T-helper 1 cell treated with Interleukin-12 subunit alpha and Interleukin-12 subunit beta and Interleukin-4 antibody, amounts not matched to agents 30 μg/mL and 1 μg/mL, for 36 hours (primary cell): ENCODE results near the gene PARP8.
A peak's percentile ranks its signal among the peaks of the same experiment; 100 is the strongest.
"Not testable (repeated sequence)": the region's sequence is repeated elsewhere in the genome, so short reads cannot be mapped to it uniquely, and the experiment has no call there.

Source experiments
- H3K27ac Mint-ChIP-seq: one replicate; pipeline ENCODE4 v1.8.0; 2021; ENCODE audit warnings: mild to moderate bottlenecking, mixed read lengths
- H3K27me3 Mint-ChIP-seq: one replicate; pipeline ENCODE4 v1.8.0; 2021; ENCODE audit warnings: low read depth, mixed read lengths
- H3K36me3 Mint-ChIP-seq: one replicate; pipeline ENCODE4 v1.8.0; 2021; ENCODE audit warnings: low read depth, mixed read lengths
- H3K4me1 Mint-ChIP-seq: one replicate; pipeline ENCODE4 v1.8.0; 2021; ENCODE audit warnings: low read depth, mixed read lengths
- H3K4me3 Mint-ChIP-seq: one replicate; pipeline ENCODE4 v1.8.0; 2021; ENCODE audit warnings: mild to moderate bottlenecking, moderate library complexity, mixed read lengths
- H3K9me3 Mint-ChIP-seq: one replicate; pipeline ENCODE4 v1.8.0; 2021; ENCODE audit warnings: mixed read lengths

Gene PARP8

DNA sequence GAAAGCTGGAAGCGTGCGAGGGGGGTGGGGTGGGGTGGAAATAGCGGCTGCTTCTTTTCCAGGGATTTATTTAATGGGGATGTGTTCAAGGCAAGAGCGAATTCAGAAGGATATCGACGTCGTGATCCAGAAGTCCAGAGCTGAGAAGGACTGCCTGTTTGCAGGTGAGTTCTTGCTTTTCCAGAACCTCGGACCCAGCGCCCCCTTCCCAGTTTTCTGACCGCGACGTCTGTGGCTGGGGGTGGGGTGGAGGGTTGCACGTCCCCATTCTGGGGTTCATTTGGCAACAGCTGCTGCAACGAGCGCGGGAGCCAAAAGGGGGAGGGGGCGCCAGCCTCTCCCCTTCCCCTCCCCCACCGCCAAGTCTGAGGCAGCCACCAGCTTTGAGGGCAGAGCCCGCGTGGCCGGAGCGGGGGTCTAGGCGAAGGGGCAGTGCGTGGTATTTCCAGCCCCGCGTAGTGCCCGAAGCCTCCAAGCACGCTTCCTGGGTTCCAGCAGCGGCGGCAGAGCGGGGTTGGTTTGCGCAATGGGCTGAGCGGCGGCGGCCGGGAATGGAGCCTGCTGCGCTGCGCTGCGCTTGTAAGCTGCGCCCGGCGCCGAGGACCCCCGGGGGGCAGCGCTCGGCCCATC is 701 bp downstream of the PARP8 start:
- H3K27me3 Mint-ChIP-seq: no peaks in the 10 kb centered on the region
- peak overlapping the region; percentile 95 for H3K4me3 Mint-ChIP-seq
- H3K4me1 Mint-ChIP-seq: peaks cover 44% of the 10 kb centered on the region
- H3K27ac Mint-ChIP-seq: peak overlapping the region; percentile 98
- H3K36me3 Mint-ChIP-seq: peaks cover 25% of the 10 kb centered on the region
- H3K9me3 Mint-ChIP-seq: no peaks in the 10 kb centered on the region

DNA sequence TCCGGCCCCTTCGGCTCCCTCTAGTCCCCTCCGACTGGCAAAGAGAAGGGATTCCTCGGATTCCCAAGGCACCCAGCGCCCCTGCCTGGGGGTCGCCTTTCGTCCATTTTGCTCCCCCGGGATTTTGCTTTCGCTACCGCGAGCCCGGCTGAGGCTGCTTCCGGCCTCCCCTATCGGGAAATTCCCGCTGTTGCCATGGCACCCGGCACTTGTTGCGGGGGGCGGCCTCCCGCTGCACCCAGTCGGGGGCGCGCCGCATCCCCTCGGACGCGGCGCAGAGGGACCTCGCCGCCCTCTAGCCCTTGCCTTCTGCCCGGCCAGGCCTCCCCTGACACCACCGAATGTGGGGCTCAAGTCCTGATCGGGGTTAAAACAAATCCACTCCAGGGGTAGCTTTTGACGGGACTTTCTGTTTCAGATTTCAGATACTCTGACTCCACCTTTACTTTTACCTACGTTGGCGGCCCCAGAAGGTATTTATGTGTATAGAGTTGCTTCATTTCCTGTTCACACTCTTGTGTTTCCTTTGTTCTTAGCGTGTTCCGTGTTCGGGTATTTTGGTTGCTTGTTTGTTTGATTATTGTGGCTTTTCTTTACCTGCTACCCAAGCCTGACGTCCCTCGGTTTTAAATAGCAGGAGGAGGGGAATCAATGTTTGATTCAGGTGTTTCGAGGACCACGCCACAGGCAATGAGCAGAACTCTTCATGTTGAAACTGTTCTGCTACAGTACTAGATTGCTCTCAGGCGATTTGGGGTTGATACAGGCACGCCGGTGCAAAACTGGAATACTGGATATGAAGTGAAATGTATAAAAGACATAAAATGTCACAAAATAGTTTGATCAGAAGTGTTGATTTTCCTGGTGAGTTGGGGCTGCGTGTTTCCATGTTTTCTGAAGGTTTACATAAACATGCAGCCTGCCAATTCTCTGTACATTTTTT is 1.5 kb downstream of the PARP8 start:
- H3K27me3 Mint-ChIP-seq: no peaks in the 10 kb centered on the region
- peaks cover 50% of the 10 kb centered on the region for H3K4me1 Mint-ChIP-seq
- H3K9me3 Mint-ChIP-seq: no peaks in the 10 kb centered on the region
- peaks cover 32% of the 10 kb centered on the region for H3K36me3 Mint-ChIP-seq
- H3K4me3 Mint-ChIP-seq: peak overlapping the region; percentile 95
- peak overlapping the region; percentile 98 for H3K27ac Mint-ChIP-seq

DNA sequence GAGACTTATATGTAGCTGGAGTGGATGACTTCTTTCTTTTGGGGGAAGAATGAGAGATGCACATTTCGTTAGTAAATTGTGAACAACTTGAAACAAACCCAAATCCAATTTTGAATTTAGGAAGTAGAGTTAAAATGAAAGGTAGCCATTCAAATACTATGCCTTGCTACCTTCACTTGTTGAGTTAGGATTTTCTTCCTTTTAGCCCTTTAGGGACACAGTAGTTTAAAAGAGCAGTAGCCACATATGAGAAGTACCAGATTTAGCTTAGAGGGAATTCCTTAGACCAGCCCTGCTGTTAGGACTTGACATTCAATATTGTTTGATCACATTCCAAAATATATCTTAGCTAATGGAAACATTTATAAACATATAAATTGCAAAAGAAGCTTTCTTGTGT is 2.2 kb downstream of the PARP8 start:
- peak overlapping the region; percentile 98 for H3K27ac Mint-ChIP-seq
- not testable (repeated sequence) for H3K9me3 Mint-ChIP-seq, H3K27me3 Mint-ChIP-seq
- peaks cover 51% of the 10 kb centered on the region for H3K4me1 Mint-ChIP-seq
- peaks cover 34% of the 10 kb centered on the region for H3K36me3 Mint-ChIP-seq
- peak overlapping the region; percentile 95 for H3K4me3 Mint-ChIP-seq

DNA sequence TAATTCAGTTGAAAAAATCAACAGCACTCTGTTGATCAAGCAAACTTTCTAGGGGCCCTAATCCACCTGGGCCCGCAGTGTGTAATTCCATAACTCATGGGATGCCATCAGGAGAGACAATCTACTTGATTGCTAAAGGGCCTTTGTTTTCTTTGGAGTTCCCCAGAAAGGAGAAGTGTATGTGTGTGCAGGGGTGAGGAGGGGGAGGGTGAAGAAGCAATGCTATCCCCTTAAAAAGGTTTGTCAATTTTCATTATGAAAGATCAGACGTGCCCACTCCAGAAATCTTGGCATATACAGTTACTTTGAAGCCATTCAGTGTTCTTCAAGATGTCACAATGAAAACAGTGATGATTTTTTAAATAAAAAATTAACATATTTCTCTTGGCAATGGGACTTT is 6.2 kb downstream of the PARP8 start:
- H3K27me3 Mint-ChIP-seq: no peaks in the 10 kb centered on the region
- peaks cover 46% of the 10 kb centered on the region for H3K36me3 Mint-ChIP-seq
- peaks cover 55% of the 10 kb centered on the region for H3K4me1 Mint-ChIP-seq
- H3K27ac Mint-ChIP-seq: no peak overlapping the region
- no peaks in the 10 kb centered on the region for H3K9me3 Mint-ChIP-seq
- no peak overlapping the region for H3K4me3 Mint-ChIP-seq

DNA sequence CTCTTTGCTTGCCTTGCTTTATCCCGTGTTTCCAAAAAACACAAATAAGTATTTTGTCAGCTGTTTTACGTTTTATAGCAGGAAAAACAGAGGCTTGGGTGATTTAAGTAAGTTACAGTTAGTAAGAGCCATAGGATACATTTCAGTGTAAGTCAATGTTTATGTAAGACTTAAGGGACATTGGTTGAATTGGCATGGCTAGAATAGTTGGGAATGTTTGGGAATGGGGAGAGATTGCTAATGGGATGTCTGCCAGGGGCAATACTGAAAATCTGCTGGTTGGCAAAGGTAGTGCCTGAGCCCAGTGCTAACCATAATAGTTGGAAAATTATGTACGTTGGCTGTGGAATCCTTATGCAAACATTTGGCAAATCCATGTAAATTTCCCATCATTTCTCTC is 7.0 kb downstream of the PARP8 start:
- not testable (repeated sequence) for H3K27ac Mint-ChIP-seq, H3K9me3 Mint-ChIP-seq, H3K4me3 Mint-ChIP-seq, H3K27me3 Mint-ChIP-seq
- H3K36me3 Mint-ChIP-seq: peaks cover 39% of the 10 kb centered on the region
- peaks cover 51% of the 10 kb centered on the region for H3K4me1 Mint-ChIP-seq

DNA sequence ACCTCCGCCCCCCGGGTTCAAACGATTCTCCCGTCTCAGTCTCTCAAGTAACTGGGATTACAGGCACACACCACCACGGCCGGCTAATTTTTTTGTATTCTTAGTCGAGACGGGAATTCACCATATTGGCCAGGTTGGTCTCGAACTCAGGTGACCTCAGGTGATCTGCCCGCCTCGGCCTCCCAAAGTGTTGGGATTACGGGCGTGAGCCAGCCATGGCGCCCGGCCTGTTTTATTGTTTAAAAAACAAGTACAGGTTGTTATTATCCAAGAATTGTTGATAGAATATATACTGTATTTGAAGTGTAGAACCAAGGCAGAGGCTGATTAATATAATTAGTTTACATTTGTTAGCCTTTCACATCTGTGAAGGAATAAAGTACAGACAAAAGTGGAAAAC is 8.9 kb downstream of the PARP8 start:
- Mint-ChIP-seq H3K27ac (no peak overlapping the region), H3K27me3 (no peaks in the 10 kb centered on the region), H3K4me3 (no peak overlapping the region), H3K36me3 (peaks cover 35% of the 10 kb centered on the region), H3K4me1 (peaks cover 50% of the 10 kb centered on the region), H3K9me3 (no peaks in the 10 kb centered on the region)

DNA sequence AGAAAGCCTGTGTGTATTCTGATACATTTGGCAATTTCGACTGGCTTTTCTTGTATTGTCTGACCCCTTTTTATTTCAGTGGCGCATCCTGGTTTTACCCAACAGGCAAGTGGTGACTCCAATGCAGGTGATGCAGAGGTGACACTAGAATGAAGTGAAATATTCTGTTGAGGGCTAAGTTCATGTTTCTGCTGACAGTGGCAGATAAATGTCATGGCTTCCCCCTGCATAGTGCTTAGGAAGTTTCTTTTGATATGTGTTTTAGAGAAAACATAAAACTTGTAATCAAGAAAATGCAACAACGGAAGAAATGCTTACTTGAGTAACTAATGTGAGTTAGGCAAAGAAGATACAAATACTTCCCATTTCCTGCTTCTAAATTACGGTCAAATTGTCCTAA is 13.1 kb downstream of the PARP8 start:
- H3K4me3 Mint-ChIP-seq, H3K27ac Mint-ChIP-seq, H3K9me3 Mint-ChIP-seq, H3K27me3 Mint-ChIP-seq: not testable (repeated sequence)
- Mint-ChIP-seq H3K36me3 (peaks cover 24% of the 10 kb centered on the region), H3K4me1 (peaks cover 40% of the 10 kb centered on the region)

DNA sequence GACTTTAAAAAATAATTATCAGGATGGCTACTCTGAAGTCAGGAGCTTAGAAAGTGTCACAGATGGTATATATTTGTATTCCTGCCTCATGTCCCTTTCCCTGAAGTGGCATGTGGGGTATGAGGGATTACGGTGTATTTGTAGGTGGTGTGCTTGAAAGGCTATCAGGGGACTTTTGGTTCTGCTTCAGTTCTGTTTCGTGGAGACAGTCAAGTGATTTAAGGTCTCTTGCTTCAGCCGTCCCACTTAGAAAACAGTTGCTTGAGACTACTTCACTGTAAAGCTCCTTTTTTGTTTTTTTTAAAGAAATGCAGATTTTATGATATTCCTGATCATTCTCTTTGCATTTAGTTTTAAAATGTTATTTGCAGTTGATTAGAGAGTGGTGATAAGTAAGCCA is 18.3 kb downstream of the PARP8 start:
- Mint-ChIP-seq H3K9me3 (peaks cover 11% of the 10 kb centered on the region), H3K36me3 (peaks cover 51% of the 10 kb centered on the region), H3K4me3 (no peak overlapping the region), H3K27ac (no peak overlapping the region), H3K27me3 (no peaks in the 10 kb centered on the region), H3K4me1 (peaks cover 36% of the 10 kb centered on the region)

DNA sequence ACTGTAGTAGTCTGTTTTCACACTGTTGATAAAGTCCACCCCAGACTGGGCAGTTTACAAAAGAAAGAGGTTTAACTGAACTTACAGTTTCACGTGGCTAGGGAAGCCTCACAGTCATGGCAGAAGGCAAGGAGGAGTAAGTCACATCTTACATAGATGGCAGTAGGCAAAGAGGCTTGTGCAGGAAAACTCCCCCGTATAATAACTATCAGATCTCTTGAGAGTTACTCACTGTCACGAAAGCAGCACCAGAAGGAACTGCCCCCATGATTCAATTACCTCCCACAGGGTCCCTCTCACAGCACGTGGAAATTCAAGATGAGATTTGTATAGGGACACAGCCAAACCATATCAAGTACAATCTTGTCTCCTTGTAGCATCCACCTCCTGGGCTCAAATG is 21.1 kb downstream of the PARP8 start:
- peaks cover 11% of the 10 kb centered on the region for H3K9me3 Mint-ChIP-seq
- H3K4me3 Mint-ChIP-seq: no peak overlapping the region
- H3K4me1 Mint-ChIP-seq: peaks cover 23% of the 10 kb centered on the region
- no peak overlapping the region for H3K27ac Mint-ChIP-seq
- no peaks in the 10 kb centered on the region for H3K27me3 Mint-ChIP-seq
- H3K36me3 Mint-ChIP-seq: peaks cover 40% of the 10 kb centered on the region

DNA sequence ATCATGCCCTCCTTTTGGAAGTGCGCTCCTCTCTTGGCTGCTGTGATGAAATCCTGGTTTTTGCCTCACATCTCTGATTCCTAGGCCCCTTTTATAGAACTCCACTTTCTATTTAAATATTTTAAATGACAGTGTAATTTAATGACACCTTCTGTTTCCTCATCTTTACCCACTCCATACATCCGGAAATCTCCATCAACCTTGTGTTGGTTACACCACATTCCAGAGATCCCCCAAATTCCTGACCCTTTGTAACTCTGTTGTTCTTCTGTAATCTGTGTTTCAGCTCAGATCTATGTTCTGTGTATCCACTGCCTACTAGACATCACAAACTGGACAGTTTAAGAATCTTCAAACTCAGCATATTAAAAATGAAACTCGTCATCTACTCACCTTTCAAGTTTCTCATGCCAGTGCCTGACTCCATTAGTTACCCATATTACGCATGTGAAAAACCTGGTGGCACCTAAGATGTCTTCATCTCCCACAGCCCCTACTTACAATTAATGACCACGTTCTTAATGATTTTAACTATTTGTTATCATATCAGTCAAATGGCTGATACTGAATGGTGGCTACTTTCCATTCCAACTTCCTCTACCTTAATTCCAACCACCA is 25.1 kb downstream of the PARP8 start:
- H3K27me3 Mint-ChIP-seq: no peaks in the 10 kb centered on the region
- H3K4me1 Mint-ChIP-seq: peaks cover 22% of the 10 kb centered on the region
- no peak overlapping the region for H3K27ac Mint-ChIP-seq
- H3K4me3 Mint-ChIP-seq: no peak overlapping the region
- H3K9me3 Mint-ChIP-seq: no peaks in the 10 kb centered on the region
- H3K36me3 Mint-ChIP-seq: peaks cover 18% of the 10 kb centered on the region

DNA sequence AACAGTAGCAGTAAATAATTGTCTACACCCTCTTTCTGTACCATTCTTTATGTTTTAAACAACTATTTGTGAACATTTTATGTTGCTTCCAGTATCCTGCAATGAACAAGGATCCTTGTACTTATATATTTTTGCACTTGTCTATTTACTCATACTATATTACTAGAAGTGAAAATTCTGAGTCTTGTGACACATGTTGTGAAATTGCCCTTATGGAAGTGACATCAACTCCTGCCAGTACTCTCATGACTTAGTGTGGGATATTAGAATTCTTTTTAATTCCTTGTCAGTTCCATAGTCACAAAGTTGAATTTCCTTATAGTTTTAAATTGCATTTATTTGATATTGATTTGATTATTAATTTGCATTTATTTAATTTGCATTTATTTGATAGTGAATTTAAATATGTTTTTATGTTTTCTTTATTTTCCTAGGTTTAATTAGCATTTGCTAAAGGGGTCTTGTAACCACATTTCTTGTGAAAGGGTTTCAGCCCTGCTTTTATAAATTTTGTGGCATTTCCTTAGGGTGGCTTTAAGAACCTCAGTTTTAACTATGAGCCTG is 27.7 kb downstream of the PARP8 start:
- H3K4me1 Mint-ChIP-seq: peaks cover 22% of the 10 kb centered on the region
- H3K4me3 Mint-ChIP-seq: no peak overlapping the region
- no peaks in the 10 kb centered on the region for H3K27me3 Mint-ChIP-seq

DNA sequence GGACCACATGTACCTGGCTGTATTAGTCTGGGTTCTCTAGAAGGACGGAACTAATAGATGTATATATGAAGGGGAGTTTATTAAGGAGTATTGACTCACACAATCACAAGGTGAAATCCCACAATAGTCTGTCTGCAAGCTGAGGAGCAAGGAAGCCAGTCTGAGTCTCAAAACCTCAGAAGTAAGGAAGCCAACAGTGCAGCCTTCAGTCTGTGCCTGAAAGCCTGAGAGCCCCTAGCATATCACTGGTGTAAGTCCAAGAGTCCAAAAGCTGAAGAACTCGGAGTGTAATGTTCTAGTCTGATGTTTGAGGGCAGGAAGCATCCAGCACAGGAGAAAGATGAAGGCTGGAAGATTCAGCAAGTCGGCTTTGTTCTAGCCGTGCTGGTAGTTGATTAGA is 28.2 kb downstream of the PARP8 start:
- not testable (repeated sequence) for H3K4me3 Mint-ChIP-seq, H3K9me3 Mint-ChIP-seq, H3K27me3 Mint-ChIP-seq, H3K27ac Mint-ChIP-seq
- peaks cover 15% of the 10 kb centered on the region for H3K36me3 Mint-ChIP-seq
- H3K4me1 Mint-ChIP-seq: peaks cover 21% of the 10 kb centered on the region

More for the DNA sequence above, 27.7 kb downstream of the PARP8 start:
- H3K9me3 Mint-ChIP-seq: no peaks in the 10 kb centered on the region
- H3K27ac Mint-ChIP-seq: no peak overlapping the region
- peaks cover 15% of the 10 kb centered on the region for H3K36me3 Mint-ChIP-seq

DNA sequence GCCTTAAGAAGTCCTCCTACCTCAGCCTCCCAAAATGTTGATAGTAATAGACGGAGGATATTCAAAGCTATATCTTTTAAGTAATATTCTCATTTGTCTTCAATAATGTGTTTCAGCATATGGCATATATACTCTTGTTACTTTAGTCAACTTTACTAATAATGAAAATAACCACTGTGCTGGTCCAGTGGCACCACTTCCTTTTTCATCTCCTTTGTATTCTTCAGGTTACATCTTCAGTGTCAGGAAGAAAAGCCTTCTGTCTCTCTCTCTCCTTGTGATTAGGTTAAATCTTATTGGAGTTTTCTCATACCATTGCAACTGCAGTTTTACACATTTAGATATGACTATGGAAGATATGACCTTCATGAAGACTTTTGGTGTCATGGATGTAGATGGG is 31.3 kb downstream of the PARP8 start:
- Mint-ChIP-seq H3K36me3 (peaks cover 20% of the 10 kb centered on the region), H3K27ac (no peak overlapping the region), H3K4me3 (no peak overlapping the region), H3K9me3 (peaks cover 3% of the 10 kb centered on the region), H3K4me1 (peaks cover 32% of the 10 kb centered on the region), H3K27me3 (no peaks in the 10 kb centered on the region)

DNA sequence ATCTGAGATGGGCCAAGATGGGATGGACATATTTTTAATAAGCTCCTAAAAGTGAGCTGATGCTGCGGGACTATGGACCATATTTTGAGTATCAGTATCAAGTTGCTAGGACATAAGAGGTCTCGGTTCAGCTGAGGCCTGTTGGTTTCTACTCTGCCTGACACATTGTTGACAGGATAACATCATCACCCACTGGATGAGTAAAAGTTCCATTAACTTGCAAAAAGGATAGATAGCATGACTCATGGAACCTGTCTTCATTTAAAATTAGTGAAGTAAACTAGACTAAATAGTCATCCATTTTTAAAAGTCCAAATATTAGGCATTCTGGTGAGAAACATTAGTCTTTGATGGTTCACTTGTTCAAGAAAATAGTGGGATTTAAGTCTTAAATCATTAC is 33.3 kb downstream of the PARP8 start:
- Mint-ChIP-seq H3K36me3 (peaks cover 24% of the 10 kb centered on the region), H3K27me3 (no peaks in the 10 kb centered on the region), H3K27ac (no peak overlapping the region), H3K9me3 (peaks cover 4% of the 10 kb centered on the region), H3K4me3 (no peak overlapping the region), H3K4me1 (peaks cover 32% of the 10 kb centered on the region)
